ENCODE measurements around the gene CCDC152.

- TF ChIP-seq CTCF (optimal IDR thresholded peaks at IDR 0.05 in 1 of 3, IDR thresholded peaks at IDR 0.05 in 1 of 3, conservative IDR thresholded peaks at IDR 0.05 in 1 of 3; ENCODE audit: extremely low read depth in 1 of 3, insufficient read depth in 2 of 3, low read length in 3 of 3) = no peak
- TF ChIP-seq EZH2 (IDR thresholded peaks at IDR 0.05; ENCODE audit: low read length) = no peak
Measured at GRCh38 chr5:42808888-42809611, 52.4 kb downstream of the CCDC152 start.
